ENCODE measurements around the gene NDUFB10.

- TF ChIP-seq POLR2A (IDR thresholded peaks at IDR 0.05; ENCODE audit: low read depth, low read length) (no peak), POLR2AphosphoS5 (IDR thresholded peaks at IDR 0.05; ENCODE audit: low read depth, low read length) (no peak), TAF1 (IDR thresholded peaks at IDR 0.05; ENCODE audit: borderline replicate concordance, low read depth, low read length) (no peak)
These were observed 35.2 kb upstream of the NDUFB10 start for GRCh38 chr16:1924095-1924494.
